ENCODE measurements around the gene GRM7. TPM values are rescaled to one million over a fixed set of nuclear protein-coding genes. Genes with fewer than 3 reads are reported as not detected.

The GRM7 gene
- total RNA-seq, 3 donors from 2014 or later = 0.59 to 1.3 (median 1.1) TPM

GRCh38 chr3:7075117-7075516, 214.2 kb downstream of the GRM7 start:
- TF ChIP-seq, protein P1, sequence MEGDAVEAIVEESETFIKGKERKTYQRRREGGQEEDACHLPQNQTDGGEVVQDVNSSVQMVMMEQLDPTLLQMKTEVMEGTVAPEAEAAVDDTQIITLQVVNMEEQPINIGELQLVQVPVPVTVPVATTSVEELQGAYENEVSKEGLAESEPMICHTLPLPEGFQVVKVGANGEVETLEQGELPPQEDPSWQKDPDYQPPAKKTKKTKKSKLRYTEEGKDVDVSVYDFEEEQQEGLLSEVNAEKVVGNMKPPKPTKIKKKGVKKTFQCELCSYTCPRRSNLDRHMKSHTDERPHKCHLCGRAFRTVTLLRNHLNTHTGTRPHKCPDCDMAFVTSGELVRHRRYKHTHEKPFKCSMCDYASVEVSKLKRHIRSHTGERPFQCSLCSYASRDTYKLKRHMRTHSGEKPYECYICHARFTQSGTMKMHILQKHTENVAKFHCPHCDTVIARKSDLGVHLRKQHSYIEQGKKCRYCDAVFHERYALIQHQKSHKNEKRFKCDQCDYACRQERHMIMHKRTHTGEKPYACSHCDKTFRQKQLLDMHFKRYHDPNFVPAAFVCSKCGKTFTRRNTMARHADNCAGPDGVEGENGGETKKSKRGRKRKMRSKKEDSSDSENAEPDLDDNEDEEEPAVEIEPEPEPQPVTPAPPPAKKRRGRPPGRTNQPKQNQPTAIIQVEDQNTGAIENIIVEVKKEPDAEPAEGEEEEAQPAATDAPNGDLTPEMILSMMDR (IDR thresholded peaks at IDR 0.05) = no peak
- TF ChIP-seq POLR2A (IDR thresholded peaks at IDR 0.05) (no peak), POLR2AphosphoS5 (IDR thresholded peaks at IDR 0.05) (no peak)
- Histone ChIP-seq H3K36me3 (no peaks in the 10 kb centered on the region), H3K4me3 (no peak overlapping the region), H3K27me3 (no peaks in the 10 kb centered on the region), H3K9me3 (no peaks in the 10 kb centered on the region), H3K27ac (no peak overlapping the region), H3K4me1 (no peaks in the 10 kb centered on the region)
- intact Hi-C loops (cut with DNase I; ENCODE audit: low total_unique reads) = loop anchor here (10.0 kb wide), 1 partner anchor 1260 kb away; no protein-coding TSS in a partner anchor
- no peak for DNase-seq (ENCODE audit: low spot score in 2 of 2)

DNA sequence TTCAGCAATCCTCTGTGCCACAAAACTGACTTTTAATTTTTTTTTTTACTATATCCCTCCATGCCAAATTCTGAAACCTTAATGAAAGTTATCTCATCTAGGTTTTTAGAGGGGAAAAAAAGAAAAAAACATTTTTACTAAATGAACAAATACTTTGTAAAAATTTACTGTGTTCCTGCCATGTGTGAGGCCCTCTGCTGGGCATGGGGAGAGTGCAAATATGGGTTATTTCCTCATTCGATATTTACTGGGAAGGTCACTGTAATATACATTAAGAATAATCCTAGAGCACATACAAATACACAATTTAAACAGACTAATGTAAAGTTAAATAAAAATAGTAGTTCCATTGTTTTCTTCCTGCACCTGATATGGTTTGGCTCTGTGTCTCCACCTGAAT, 215.0 kb downstream of the GRM7 start:
- Histone ChIP-seq H3K27ac (no peak overlapping the region), H3K4me3 (no peak overlapping the region), H3K9me3 (no peaks in the 10 kb centered on the region), H3K36me3 (no peaks in the 10 kb centered on the region), H3K4me1 (no peaks in the 10 kb centered on the region), H3K27me3 (no peaks in the 10 kb centered on the region)
- DNase-seq (ENCODE audit: low spot score in 2 of 2) = no peak
- intact Hi-C loops (cut with DNase I; ENCODE audit: low total_unique reads) = loop anchor here (10.0 kb wide), 1 partner anchor 1259 kb away; no protein-coding TSS in a partner anchor
- TF ChIP-seq POLR2AphosphoS5 (IDR thresholded peaks at IDR 0.05) = no peak
- no peak for TF ChIP-seq POLR2A (IDR thresholded peaks at IDR 0.05)
- TF ChIP-seq, protein P1 (IDR thresholded peaks at IDR 0.05) = no peak

DNA sequence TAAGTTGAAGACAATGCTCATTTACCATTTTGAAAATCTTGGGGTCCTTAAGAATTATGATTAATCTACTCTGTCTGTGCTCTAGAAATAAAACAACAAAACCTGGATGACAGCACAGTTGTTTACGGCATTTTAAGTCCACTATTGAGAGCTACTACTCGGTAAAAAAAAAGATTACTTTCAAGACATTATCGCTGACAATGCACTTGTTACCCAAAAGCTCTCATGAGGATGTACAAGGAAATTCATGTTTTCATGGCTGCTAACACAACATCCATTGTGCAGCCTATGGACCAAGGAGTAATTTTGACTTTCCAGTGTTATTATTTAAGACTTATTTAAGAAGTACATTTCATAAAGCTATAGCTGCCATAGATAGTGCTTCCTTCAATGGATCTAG, 221.3 kb downstream of the GRM7 start:
- Histone ChIP-seq H3K9me3 (no peaks in the 10 kb centered on the region), H3K36me3 (no peaks in the 10 kb centered on the region), H3K4me1 (no peaks in the 10 kb centered on the region), H3K27ac (no peak overlapping the region), H3K27me3 (no peaks in the 10 kb centered on the region), H3K4me3 (no peak overlapping the region)
- TF ChIP-seq POLR2A (IDR thresholded peaks at IDR 0.05) (no peak), POLR2AphosphoS5 (IDR thresholded peaks at IDR 0.05) (no peak)
- TF ChIP-seq, protein P1 (IDR thresholded peaks at IDR 0.05) = no peak
- DNase-seq (ENCODE audit: low spot score in 2 of 2) = no peak
- intact Hi-C loops (cut with DNase I; ENCODE audit: low total_unique reads) = no loop called here

- Histone ChIP-seq H3K36me3 (no peaks in the 10 kb centered on the region), H3K27me3 (no peaks in the 10 kb centered on the region), H3K4me1 (no peaks in the 10 kb centered on the region), H3K4me3 (no peak overlapping the region), H3K27ac (no peak overlapping the region), H3K9me3 (no peaks in the 10 kb centered on the region)
- intact Hi-C loops (cut with DNase I; ENCODE audit: low total_unique reads) = no loop called here
- TF ChIP-seq POLR2AphosphoS5 (IDR thresholded peaks at IDR 0.05) (no peak), POLR2A (IDR thresholded peaks at IDR 0.05) (no peak)
- TF ChIP-seq, protein P1 (IDR thresholded peaks at IDR 0.05) = no peak
- DNase-seq (ENCODE audit: low spot score in 2 of 2) = no peak
Observed at GRCh38 chr3:7086417-7086816, 225.5 kb downstream of the GRM7 start.

DNA sequence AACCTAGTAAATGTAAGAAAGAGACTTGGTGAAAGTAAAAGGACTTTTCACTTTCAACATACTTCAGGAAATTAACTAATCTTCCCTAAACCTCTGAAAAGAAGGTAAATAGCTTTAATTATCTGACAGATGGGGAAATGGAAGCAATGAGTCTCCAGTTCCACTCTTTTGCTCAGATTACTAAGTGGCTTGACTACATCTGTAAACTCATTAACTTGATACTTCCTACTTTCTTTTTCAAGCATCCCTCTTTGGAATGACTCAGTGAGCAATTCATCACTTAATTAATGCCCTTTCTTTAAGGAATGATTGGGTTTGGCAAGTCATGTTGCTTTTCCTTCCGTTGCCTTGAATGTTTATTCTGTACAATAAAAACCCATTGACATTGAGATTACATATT, 234.2 kb downstream of the GRM7 start:
- Histone ChIP-seq H3K27me3 (no peaks in the 10 kb centered on the region), H3K27ac (no peak overlapping the region), H3K4me1 (no peaks in the 10 kb centered on the region), H3K4me3 (no peak overlapping the region), H3K36me3 (no peaks in the 10 kb centered on the region), H3K9me3 (peaks cover 0 to 3% of the 10 kb centered on the region in 2 donors)
- TF ChIP-seq, protein P1 (IDR thresholded peaks at IDR 0.05) = no peak
- TF ChIP-seq POLR2AphosphoS5 (IDR thresholded peaks at IDR 0.05) (no peak), POLR2A (IDR thresholded peaks at IDR 0.05) (no peak)
- no peak for DNase-seq (ENCODE audit: low spot score in 2 of 2)
- intact Hi-C loops (cut with DNase I; ENCODE audit: low total_unique reads) = no loop called here
